Loucy (cell line): ENCODE data around the gene ME3.

ENCODE experiments used
- EZH2phosphoT487 ChIP-seq: fragments of 200-600 bp; IDR thresholded peaks from 2 replicates; pipeline ENCODE4 v1.6.1; 2018; ENCODE audit warnings: antibody characterized with exemption, mild to moderate bottlenecking, moderate library complexity, borderline replicate concordance
- TF ChIP-seq, protein P1 (sequence below): fragments of 200-600 bp; sonication (generic); conservative IDR thresholded peaks from 2 replicates; pipeline ENCODE4 v1.5.1; 2014; ENCODE audit warnings: mild to moderate bottlenecking, antibody characterized with exemption, low read length

- TF ChIP-seq, protein P1, sequence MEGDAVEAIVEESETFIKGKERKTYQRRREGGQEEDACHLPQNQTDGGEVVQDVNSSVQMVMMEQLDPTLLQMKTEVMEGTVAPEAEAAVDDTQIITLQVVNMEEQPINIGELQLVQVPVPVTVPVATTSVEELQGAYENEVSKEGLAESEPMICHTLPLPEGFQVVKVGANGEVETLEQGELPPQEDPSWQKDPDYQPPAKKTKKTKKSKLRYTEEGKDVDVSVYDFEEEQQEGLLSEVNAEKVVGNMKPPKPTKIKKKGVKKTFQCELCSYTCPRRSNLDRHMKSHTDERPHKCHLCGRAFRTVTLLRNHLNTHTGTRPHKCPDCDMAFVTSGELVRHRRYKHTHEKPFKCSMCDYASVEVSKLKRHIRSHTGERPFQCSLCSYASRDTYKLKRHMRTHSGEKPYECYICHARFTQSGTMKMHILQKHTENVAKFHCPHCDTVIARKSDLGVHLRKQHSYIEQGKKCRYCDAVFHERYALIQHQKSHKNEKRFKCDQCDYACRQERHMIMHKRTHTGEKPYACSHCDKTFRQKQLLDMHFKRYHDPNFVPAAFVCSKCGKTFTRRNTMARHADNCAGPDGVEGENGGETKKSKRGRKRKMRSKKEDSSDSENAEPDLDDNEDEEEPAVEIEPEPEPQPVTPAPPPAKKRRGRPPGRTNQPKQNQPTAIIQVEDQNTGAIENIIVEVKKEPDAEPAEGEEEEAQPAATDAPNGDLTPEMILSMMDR = no peak
- TF ChIP-seq EZH2phosphoT487 = no peak
Measured at GRCh38 chr11:86442420-86442819, 230.0 kb downstream of the ME3 start.
